Prostate gland (tissue), 2 donors: ENCODE data around the gene FERMT1.

ENCODE experiments used
- CTCF ChIP-seq, 4 experiments: fragments of 200-600 bp in 2 of 4; fragments of 450-650 bp in 2 of 4; sonication (generic) in 2 of 4; IDR thresholded peaks; 1 replicate in 3 of 4; 2 replicates in 1 of 4; pipeline ENCODE4 v1.5.1; 2016 to 2019; ENCODE audit warnings: antibody characterized with exemption in 4 of 4, mild to moderate bottlenecking in 2 of 4, moderate library complexity in 2 of 4
- POLR2A ChIP-seq: fragments of 450-650 bp; IDR thresholded peaks from one replicate; pipeline ENCODE4 v1.6.1; 2016; ENCODE audit warnings: antibody characterized with exemption, mild to moderate bottlenecking
- POLR2AphosphoS5 ChIP-seq: sonication (generic); formaldehyde crosslinking; IDR thresholded peaks from one replicate; pipeline ENCODE4 v1.6.1; 2017; ENCODE audit warnings: antibody characterized with exemption

GRCh38 chr20:6142348-6142993, 19.6 kb upstream of the FERMT1 start:
- TF ChIP-seq CTCF (IDR thresholded peaks at IDR 0.05): peak; percentile 51 to 78 (median 76)
- TF ChIP-seq POLR2A: no peak
- no peak for TF ChIP-seq POLR2AphosphoS5
